ENCODE measurements around the gene SCNN1A. TPM values are rescaled to one million over a fixed set of nuclear protein-coding genes. Genes with fewer than 3 reads are reported as not detected.

The SCNN1A gene
- 104 and 111 TPM in 2 replicates for total RNA-seq (2021)
- long read RNA-seq, transcript SCNN1A-201 (13 exons, 3,135 nt): minor isoform, 7 of 57 reads
- long read RNA-seq, transcript SCNN1A-203 (12 exons, 3,481 nt): major isoform, 10 of 57 reads
- long read RNA-seq, partial matches to known transcripts: 13 of 57 reads
- long read RNA-seq, other reads (novel, unspliced or antisense): 26 of 57 reads

DNA sequence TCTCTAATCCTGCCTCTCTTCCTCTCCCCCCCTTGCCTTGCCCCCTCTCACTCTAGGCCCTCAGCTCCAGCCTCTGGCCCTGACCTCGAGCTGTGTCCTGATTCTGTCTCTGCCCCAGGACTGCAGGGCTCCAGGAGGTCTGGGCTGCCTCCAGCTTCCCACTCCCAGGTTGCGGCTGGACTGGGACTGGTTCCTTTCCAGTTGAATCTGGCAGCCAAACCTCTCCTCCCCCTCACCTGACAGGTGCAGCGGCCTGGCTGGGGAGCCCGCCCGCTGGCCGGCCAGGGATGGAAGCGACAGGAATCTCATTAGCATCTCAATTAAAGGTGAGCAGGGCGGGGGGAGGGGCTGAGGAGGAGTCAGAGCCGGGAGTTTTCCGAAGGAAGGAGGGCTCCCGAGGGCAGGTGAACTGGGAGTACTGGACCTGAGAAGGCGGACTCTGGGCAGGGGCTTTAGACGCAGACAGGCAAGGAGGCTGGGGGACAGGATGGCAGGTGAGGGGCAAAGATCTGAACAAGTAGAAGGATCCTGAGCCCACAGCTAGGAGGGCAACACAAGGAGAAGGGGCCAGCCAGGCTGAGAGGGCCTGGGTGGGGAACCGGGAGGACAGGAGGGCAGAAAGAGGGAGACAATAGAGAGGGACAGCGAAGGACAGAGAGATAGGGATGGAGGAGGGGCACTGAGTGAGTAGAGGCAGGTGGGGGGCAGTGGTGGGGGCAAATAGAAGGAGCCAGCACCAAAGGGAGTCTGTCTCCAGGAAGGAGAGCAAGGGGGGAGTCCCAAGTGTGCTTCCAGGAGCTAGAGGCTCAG lies at the start of gene SCNN1A:
Gene SCNN1A (minus strand): TSS at position 295 of the 810 bp plus-strand sequence. CDS start 780 bp downstream, outside the sequence.
- DNase-seq: peak; percentile 98
- Histone ChIP-seq H4K5ac (ENCODE audit: insufficient read length, low read depth, low read length) (no peak within 1 kb of the TSS), H3K27me3 (ENCODE audit: insufficient read depth, low read length) (no peaks in the 10 kb centered on the region), H3K79me1 (ENCODE audit: insufficient read depth, low read depth, low read length, poor library complexity, severe bottlenecking) (no peaks in the 10 kb centered on the region), H3K56ac (ENCODE audit: insufficient read length, low read depth, low read length) (peak within 1 kb of the TSS; percentile 47), H3K4ac (ENCODE audit: low read depth, low read length) (no peak within 1 kb of the TSS), H3K4me1 (ENCODE audit: insufficient read depth, low read length) (peaks cover 15% of the 10 kb centered on the region), H3K4me2 (ENCODE audit: insufficient read depth, insufficient read length, low read length) (peak within 1 kb of the TSS; percentile 82), H3K14ac (ENCODE audit: insufficient read depth, low read length) (peak within 1 kb of the TSS; percentile 88), H3K9me3 (ENCODE audit: control insufficient read depth, low read depth, low read length) (no peaks in the 10 kb centered on the region), H3K27ac (ENCODE audit: insufficient read length, low read depth, low read length) (peak within 1 kb of the TSS; percentile 74), H3K23me2 (ENCODE audit: insufficient read length, low read depth, low read length, poor library complexity, severe bottlenecking) (peaks cover 49% of the 10 kb centered on the region), H2BK120ac (ENCODE audit: low read depth, low read length, poor library complexity, severe bottlenecking) (no peak within 1 kb of the TSS), H2BK15ac (ENCODE audit: low read depth, low read length) (no peak within 1 kb of the TSS), H2AK5ac (ENCODE audit: insufficient read length, low read length) (peak within 1 kb of the TSS; percentile 51), H4K8ac (replicated peaks; ENCODE audit: insufficient read length, low read depth, low read length) (no peak within 1 kb of the TSS), H3T11ph (ENCODE audit: low read length) (no peak within 1 kb of the TSS), H2BK20ac (ENCODE audit: low read depth, low read length, poor library complexity, severe bottlenecking) (no peak within 1 kb of the TSS), H2BK12ac (ENCODE audit: insufficient read length, low read depth, low read length) (peak within 1 kb of the TSS; percentile 92), H2AFZ (ENCODE audit: low read length) (no peak within 1 kb of the TSS), H4K20me1 (ENCODE audit: control insufficient read depth, insufficient read depth, insufficient read length) (no peaks in the 10 kb centered on the region), H3K79me2 (ENCODE audit: insufficient read depth, low read length) (peaks cover 16% of the 10 kb centered on the region; the same call in 1 of the 2 replicates), H2BK5ac (ENCODE audit: insufficient read length, low read length) (peak within 1 kb of the TSS; percentile 74), H3K23ac (ENCODE audit: insufficient read length, low read depth, low read length) (no peak within 1 kb of the TSS), H3K18ac (ENCODE audit: insufficient read length, low read depth, low read length) (peak within 1 kb of the TSS; percentile 91), H4K91ac (ENCODE audit: insufficient read length, low read depth, low read length) (peak within 1 kb of the TSS; percentile 87), H3K9ac (ENCODE audit: extremely low read depth, insufficient read length, low read length) (peak within 1 kb of the TSS; percentile 93)
- no CpG with 5 or more reads among the region's 15 CpGs for WGBS (ENCODE audit: extremely low coverage, insufficient read length, low lambda C conversion rate)
- H3K4me1 Mint-ChIP-seq: peaks cover 71 to 83% of the 10 kb centered on the region in 2 experiments
- H3K27ac Mint-ChIP-seq: peak within 1 kb of the TSS; percentile 99 to 100 (median 99)
- TF ChIP-seq, protein P1, sequence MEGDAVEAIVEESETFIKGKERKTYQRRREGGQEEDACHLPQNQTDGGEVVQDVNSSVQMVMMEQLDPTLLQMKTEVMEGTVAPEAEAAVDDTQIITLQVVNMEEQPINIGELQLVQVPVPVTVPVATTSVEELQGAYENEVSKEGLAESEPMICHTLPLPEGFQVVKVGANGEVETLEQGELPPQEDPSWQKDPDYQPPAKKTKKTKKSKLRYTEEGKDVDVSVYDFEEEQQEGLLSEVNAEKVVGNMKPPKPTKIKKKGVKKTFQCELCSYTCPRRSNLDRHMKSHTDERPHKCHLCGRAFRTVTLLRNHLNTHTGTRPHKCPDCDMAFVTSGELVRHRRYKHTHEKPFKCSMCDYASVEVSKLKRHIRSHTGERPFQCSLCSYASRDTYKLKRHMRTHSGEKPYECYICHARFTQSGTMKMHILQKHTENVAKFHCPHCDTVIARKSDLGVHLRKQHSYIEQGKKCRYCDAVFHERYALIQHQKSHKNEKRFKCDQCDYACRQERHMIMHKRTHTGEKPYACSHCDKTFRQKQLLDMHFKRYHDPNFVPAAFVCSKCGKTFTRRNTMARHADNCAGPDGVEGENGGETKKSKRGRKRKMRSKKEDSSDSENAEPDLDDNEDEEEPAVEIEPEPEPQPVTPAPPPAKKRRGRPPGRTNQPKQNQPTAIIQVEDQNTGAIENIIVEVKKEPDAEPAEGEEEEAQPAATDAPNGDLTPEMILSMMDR (conservative IDR thresholded peaks at IDR 0.05): no peak
- peak within 1 kb of the TSS; percentile 79 to 89 for H3K4me3 Mint-ChIP-seq
- H3K36me3 Mint-ChIP-seq (ENCODE audit: insufficient read depth in 1 of 3, low read depth in 3 of 3): peaks cover 0 to 9% (median 8%) of the 10 kb centered on the region in 3 experiments
- H3K9me3 Mint-ChIP-seq: no peaks in the 10 kb centered on the region
- no peaks in the 10 kb centered on the region for H3K27me3 Mint-ChIP-seq (ENCODE audit: low read depth)

Data from H9 (cell line).